WTC11 (cell line): ENCODE measurements around the gene RAB24.

Experiments
- CTCF ChIP-seq: fragments of 200-600 bp; IDR thresholded peaks from 2 replicates; pipeline ENCODE4 v1.8.0; 2022; ENCODE audit warnings: antibody characterized with exemption
- EMX1 ChIP-seq: fragments of 250-450 bp; sonication (Bioruptor Pico); IDR thresholded peaks from 2 replicates; pipeline ENCODE4 v1.8.0; 2021; ENCODE audit warnings: mild to moderate bottlenecking
- FOXK1 ChIP-seq: sonication (generic); formaldehyde crosslinking; IDR thresholded peaks from 2 replicates; pipeline ENCODE4 v1.8.0; 2022; ENCODE audit warnings: mild to moderate bottlenecking, moderate library complexity, missing genetic modification reagents
- MAX ChIP-seq: sonication (generic); formaldehyde crosslinking; IDR thresholded peaks from 2 replicates; pipeline ENCODE4 v1.8.0; 2022; ENCODE audit warnings: mild to moderate bottlenecking, missing genetic modification reagents
- USF2 ChIP-seq: sonication (generic); formaldehyde crosslinking; IDR thresholded peaks from 2 replicates; pipeline ENCODE4 v1.8.1; 2023; ENCODE audit warnings: mild to moderate bottlenecking, missing genetic modification reagents, moderate library complexity
- ZBTB43 ChIP-seq: sonication (generic); formaldehyde crosslinking; IDR thresholded peaks from 2 replicates; pipeline ENCODE4 v1.8.1; 2023; ENCODE audit warnings: mild to moderate bottlenecking, missing genetic modification reagents

GRCh38 chr5:177310332-177310731 lies 6.8 kb upstream of the RAB24 start:
- TF ChIP-seq CTCF (no peak), ZBTB43 (CRISPR knock-in tag) (no peak), MAX (CRISPR knock-in tag) (no peak), FOXK1 (no peak), EMX1 (no peak), USF2 (CRISPR knock-in tag) (no peak)
